OCI-LY1 (cell line): Measurements from ENCODE around the gene FAM234B.

ENCODE experiments used
- H2AFZ ChIP-seq: fragments of 200-600 bp; sonication (generic), shearing (Covaris generic); 2 replicates; pipeline ENCODE4 v1.6.0; 2014; ENCODE audit warnings: antibody characterized with exemption, mild to moderate bottlenecking, low read length
- H3F3A ChIP-seq: fragments of 200-600 bp; sonication (generic), shearing (Covaris generic); 2 replicates; pipeline ENCODE4 v1.6.0; 2014; ENCODE audit warnings: mild to moderate bottlenecking, antibody characterized with exemption, low read length, moderate library complexity; ENCODE audit not compliant: insufficient read depth
- H3K27ac ChIP-seq: fragments of 200-600 bp; sonication (generic); 2 replicates; pipeline ENCODE4 v1.5.1; 2014; ENCODE audit warnings: low read length, mixed run types, mild to moderate bottlenecking, low read depth; ENCODE audit not compliant: poor library complexity, severe bottlenecking
- H3K27me3 ChIP-seq: fragments of 200-600 bp; sonication (generic); 2 replicates; pipeline ENCODE4 v1.6.0; 2014; ENCODE audit warnings: antibody characterized with exemption, mild to moderate bottlenecking, low read length, moderate library complexity; ENCODE audit not compliant: insufficient read depth
- H3K36me3 ChIP-seq: fragments of 200-600 bp; sonication (generic); 2 replicates; pipeline ENCODE4 v1.6.1; 2014; ENCODE audit warnings: mild to moderate bottlenecking, antibody characterized with exemption, low read length, moderate library complexity, mixed read lengths; ENCODE audit not compliant: insufficient read depth
- H3K4me1 ChIP-seq: fragments of 200-600 bp; sonication (generic); 2 replicates; pipeline ENCODE4 v1.5.1; 2014; ENCODE audit warnings: mild to moderate bottlenecking, low read length, moderate library complexity; ENCODE audit not compliant: insufficient read depth, severe bottlenecking
- H3K4me2 ChIP-seq: fragments of 200-600 bp; sonication (generic), shearing (Covaris generic); 2 replicates; pipeline ENCODE4 v1.6.1; 2014; ENCODE audit warnings: low read length
- H3K4me3 ChIP-seq: fragments of 200-600 bp; sonication (generic); 2 replicates; pipeline ENCODE4 v1.5.1; 2014; ENCODE audit warnings: low read length, low read depth, mild to moderate bottlenecking, mixed read lengths; ENCODE audit not compliant: poor library complexity, severe bottlenecking
- H3K79me2 ChIP-seq: fragments of 200-600 bp; shearing (Covaris generic); 2 replicates; pipeline ENCODE4 v1.6.1; 2016; ENCODE audit warnings: mixed run types, low read length, mixed read lengths; ENCODE audit not compliant: insufficient read depth
- H3K9ac ChIP-seq: fragments of 200-600 bp; sonication (generic), shearing (Covaris generic); 2 replicates; pipeline ENCODE4 v1.6.1; 2014; ENCODE audit warnings: mild to moderate bottlenecking, low read length, mixed read lengths
- H3K9me2 ChIP-seq: fragments of 200-600 bp; sonication (generic), shearing (Covaris generic); 2 replicates; pipeline ENCODE4 v1.6.1; 2014; ENCODE audit warnings: low read depth, mild to moderate bottlenecking, low read length, mixed read lengths
- H3K9me3 ChIP-seq: fragments of 200-600 bp; shearing (Covaris generic); 2 replicates; pipeline ENCODE4 v1.6.1; 2014; ENCODE audit warnings: low read length, mixed read lengths
- H4K20me1 ChIP-seq: fragments of 200-600 bp; sonication (generic), shearing (Covaris generic); 2 replicates; pipeline ENCODE4 v1.6.0; 2016; ENCODE audit warnings: mild to moderate bottlenecking, low read length; ENCODE audit not compliant: insufficient read depth
- EZH2 ChIP-seq: fragments of 200-600 bp; sonication (generic), shearing (Covaris generic); IDR thresholded peaks from 2 replicates; pipeline ENCODE4 v1.8.0; 2017; ENCODE audit warnings: borderline replicate concordance, mixed run types, mild to moderate bottlenecking, antibody characterized with exemption, low read length, moderate library complexity, mixed read lengths
- TF ChIP-seq, protein P1 (sequence below): fragments of 200-600 bp; sonication (generic), shearing (Covaris generic); IDR thresholded peaks from 2 replicates; pipeline ENCODE4 v1.5.1; 2017; ENCODE audit warnings: mild to moderate bottlenecking, antibody characterized with exemption, low read length, moderate library complexity, mixed read lengths

FAM234B gene

DNA sequence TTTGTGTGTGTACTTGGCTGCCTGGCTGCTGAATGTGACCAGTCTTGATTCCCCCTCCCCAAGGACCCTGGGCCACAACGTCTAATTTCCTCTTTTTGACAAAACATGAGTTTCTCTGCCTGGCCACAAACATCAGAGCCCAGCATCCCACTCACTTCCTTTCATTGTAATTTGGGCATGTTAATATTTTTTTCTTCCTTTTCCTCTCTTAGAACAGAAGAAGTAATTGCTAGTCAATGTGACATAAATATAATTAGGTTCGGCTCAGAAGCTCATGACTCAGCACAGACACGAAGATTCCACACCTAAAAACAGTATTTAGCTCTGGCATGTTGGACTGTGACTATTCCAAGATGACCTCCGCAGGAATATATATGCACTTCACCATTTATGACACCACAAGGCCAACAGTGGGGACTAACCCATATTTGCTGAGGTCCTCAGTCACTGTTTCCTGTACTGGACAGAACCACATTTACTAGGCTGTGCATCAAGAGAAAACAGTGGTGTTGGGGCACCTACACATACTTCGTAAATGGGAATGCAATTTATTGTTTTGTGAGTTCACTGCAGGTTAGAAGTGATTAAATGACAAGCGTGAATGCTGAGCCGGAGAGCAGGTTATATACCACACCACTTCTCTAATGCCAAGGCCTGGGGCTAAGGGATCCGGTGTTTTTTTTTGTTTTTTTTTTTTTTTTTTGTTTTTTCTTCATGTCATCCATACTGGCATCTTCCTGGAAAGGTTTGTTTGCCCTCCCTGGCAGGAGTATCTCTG is 55.1 kb downstream of the FAM234B start:
- Histone ChIP-seq H3K27ac (peak overlapping the region; percentile 65), H4K20me1 (no peaks in the 10 kb centered on the region), H3K4me2 (peak overlapping the region; percentile 1; the same call in 1 of the 2 replicates), H3K9ac (no peak overlapping the region), H2AFZ (no peak overlapping the region), H3K4me1 (peaks cover 44% of the 10 kb centered on the region), H3K79me2 (no peaks in the 10 kb centered on the region), H3K4me3 (no peak overlapping the region), H3K9me2 (no peaks in the 10 kb centered on the region), H3K9me3 (no peaks in the 10 kb centered on the region), H3K27me3 (no peaks in the 10 kb centered on the region), H3F3A (no peaks in the 10 kb centered on the region), H3K36me3 (no peaks in the 10 kb centered on the region)
- TF ChIP-seq, protein P1, sequence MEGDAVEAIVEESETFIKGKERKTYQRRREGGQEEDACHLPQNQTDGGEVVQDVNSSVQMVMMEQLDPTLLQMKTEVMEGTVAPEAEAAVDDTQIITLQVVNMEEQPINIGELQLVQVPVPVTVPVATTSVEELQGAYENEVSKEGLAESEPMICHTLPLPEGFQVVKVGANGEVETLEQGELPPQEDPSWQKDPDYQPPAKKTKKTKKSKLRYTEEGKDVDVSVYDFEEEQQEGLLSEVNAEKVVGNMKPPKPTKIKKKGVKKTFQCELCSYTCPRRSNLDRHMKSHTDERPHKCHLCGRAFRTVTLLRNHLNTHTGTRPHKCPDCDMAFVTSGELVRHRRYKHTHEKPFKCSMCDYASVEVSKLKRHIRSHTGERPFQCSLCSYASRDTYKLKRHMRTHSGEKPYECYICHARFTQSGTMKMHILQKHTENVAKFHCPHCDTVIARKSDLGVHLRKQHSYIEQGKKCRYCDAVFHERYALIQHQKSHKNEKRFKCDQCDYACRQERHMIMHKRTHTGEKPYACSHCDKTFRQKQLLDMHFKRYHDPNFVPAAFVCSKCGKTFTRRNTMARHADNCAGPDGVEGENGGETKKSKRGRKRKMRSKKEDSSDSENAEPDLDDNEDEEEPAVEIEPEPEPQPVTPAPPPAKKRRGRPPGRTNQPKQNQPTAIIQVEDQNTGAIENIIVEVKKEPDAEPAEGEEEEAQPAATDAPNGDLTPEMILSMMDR = no peak
- TF ChIP-seq EZH2 = no peak

GRCh38 chr12:13099844-13100604 is 55.8 kb downstream of the FAM234B start:
- Histone ChIP-seq H3K36me3 (no peaks in the 10 kb centered on the region), H3K9me2 (no peaks in the 10 kb centered on the region), H3K27ac (no peak overlapping the region), H3K4me2 (peak overlapping the region; percentile 74; the same call in 1 of the 2 replicates), H3K9me3 (no peaks in the 10 kb centered on the region), H2AFZ (no peak overlapping the region), H3F3A (no peaks in the 10 kb centered on the region), H4K20me1 (no peaks in the 10 kb centered on the region), H3K4me1 (peaks cover 44% of the 10 kb centered on the region), H3K79me2 (no peaks in the 10 kb centered on the region), H3K9ac (no peak overlapping the region; the same call in 1 of the 2 replicates), H3K4me3 (peak overlapping the region; percentile 65), H3K27me3 (no peaks in the 10 kb centered on the region)
- no peak for TF ChIP-seq EZH2
- TF ChIP-seq, protein P1 = no peak

DNA sequence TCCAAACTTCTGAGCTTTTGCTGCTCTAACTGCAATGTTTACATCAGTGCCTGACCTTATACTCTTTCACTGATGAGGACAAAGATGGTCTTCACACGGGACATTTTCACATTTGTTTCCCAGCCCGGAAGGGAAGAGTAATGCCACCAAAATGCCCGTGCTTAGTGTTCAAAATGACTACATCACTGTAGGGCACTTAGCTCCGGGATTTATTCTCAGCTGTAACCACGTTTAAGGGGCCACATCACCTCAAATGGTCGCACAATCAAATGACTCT is 56.4 kb downstream of the FAM234B start:
- Histone ChIP-seq H3F3A (no peaks in the 10 kb centered on the region), H3K9me3 (no peaks in the 10 kb centered on the region), H3K4me1 (peaks cover 44% of the 10 kb centered on the region), H3K27me3 (no peaks in the 10 kb centered on the region), H3K9ac (peak overlapping the region; percentile 30; the same call in 1 of the 2 replicates), H4K20me1 (no peaks in the 10 kb centered on the region), H3K4me3 (peak overlapping the region; percentile 65), H3K79me2 (no peaks in the 10 kb centered on the region), H3K9me2 (no peaks in the 10 kb centered on the region), H3K27ac (no peak overlapping the region), H3K36me3 (no peaks in the 10 kb centered on the region), H3K4me2 (peak overlapping the region; percentile 74), H2AFZ (0 out of 2 replicates have a peak overlapping the region, but pooled peaks have one; percentile 1)
- TF ChIP-seq, protein P1 = no peak
- TF ChIP-seq EZH2 = no peak
